MM.1S (cell line): ENCODE results near the gene ABCA13.

ENCODE experiments used
- DNase-seq: peaks from one replicate; pipeline ENCODE4 v3.0.0-alpha.2; 2015
- H2AFZ ChIP-seq: fragments of 300-600 bp; sonication (generic); 2 replicates; pipeline ENCODE4 v1.6.0; 2016; ENCODE audit warnings: antibody characterized with exemption, low read length
- H3F3A ChIP-seq: fragments of 300-600 bp; sonication (generic); 2 replicates; pipeline ENCODE4 v1.6.1; 2016; ENCODE audit warnings: mild to moderate bottlenecking, antibody characterized with exemption, low read length, moderate library complexity, mixed read lengths; ENCODE audit not compliant: insufficient read depth
- H3K27ac ChIP-seq: fragments of 300-600 bp; sonication (generic); 2 replicates; pipeline ENCODE4 v1.5.1; 2016; ENCODE audit warnings: mild to moderate bottlenecking, low read length
- H3K27me3 ChIP-seq: fragments of 300-600 bp; sonication (generic); replicated peaks from 2 replicates; pipeline ENCODE4 v1.6.0; 2016; ENCODE audit warnings: low read length; ENCODE audit not compliant: insufficient read depth
- H3K36me3 ChIP-seq: fragments of 300-600 bp; sonication (generic); replicated peaks from 2 replicates; pipeline ENCODE4 v1.6.1; 2016; ENCODE audit warnings: mild to moderate bottlenecking, low read length, mixed read lengths; ENCODE audit not compliant: insufficient read depth
- H3K4me1 ChIP-seq: fragments of 300-600 bp; sonication (generic); 2 replicates; pipeline ENCODE4 v1.6.1; 2016; ENCODE audit warnings: low read length, mixed read lengths
- H3K4me2 ChIP-seq: fragments of 300-600 bp; sonication (generic); 2 replicates; pipeline ENCODE4 v1.6.0; 2016; ENCODE audit warnings: low read depth, low read length
- H3K4me3 ChIP-seq: fragments of 300-600 bp; sonication (generic); 2 replicates; pipeline ENCODE4 v1.5.1; 2016; ENCODE audit warnings: low read length, mixed read lengths
- H3K79me2 ChIP-seq: fragments of 300-600 bp; sonication (generic); 2 replicates; pipeline ENCODE4 v1.6.1; 2016; ENCODE audit warnings: mixed run types, low read length, mixed read lengths
- H3K9ac ChIP-seq: fragments of 300-600 bp; sonication (generic); 2 replicates; pipeline ENCODE4 v1.6.1; 2016; ENCODE audit warnings: low read length, mixed read lengths
- H3K9me2 ChIP-seq: fragments of 300-600 bp; sonication (generic); replicated peaks from 2 replicates; pipeline ENCODE4 v1.6.1; 2016; ENCODE audit warnings: mild to moderate bottlenecking, low read length, mixed read lengths; ENCODE audit not compliant: insufficient read depth
- H3K9me3 ChIP-seq: fragments of 300-600 bp; sonication (generic); replicated peaks from 2 replicates; pipeline ENCODE4 v1.6.1; 2016; ENCODE audit warnings: mild to moderate bottlenecking, low read length, mixed read lengths; ENCODE audit not compliant: insufficient read depth
- H4K20me1 ChIP-seq: fragments of 300-600 bp; sonication (generic); 2 replicates; pipeline ENCODE4 v1.6.1; 2016; ENCODE audit warnings: mild to moderate bottlenecking, low read length, moderate library complexity, mixed read lengths; ENCODE audit not compliant: insufficient read depth
- EZH2 ChIP-seq: fragments of 300-600 bp; sonication (generic); optimal IDR thresholded peaks from 2 replicates; pipeline ENCODE3; 2017; ENCODE audit warnings: low read depth, mild to moderate bottlenecking, antibody characterized with exemption, low read length, mixed read lengths
- EZH2phosphoT487 ChIP-seq: fragments of 300-600 bp; sonication (generic); IDR thresholded peaks from 2 replicates; pipeline ENCODE4 v1.6.1; 2018; ENCODE audit warnings: antibody characterized with exemption, low read length
- TF ChIP-seq, protein P1 (sequence below): fragments of 300-600 bp; sonication (generic); IDR thresholded peaks from 2 replicates; pipeline ENCODE4 v1.5.1; 2016; ENCODE audit warnings: antibody characterized with exemption, low read length, mixed read lengths

Gene ABCA13

DNA sequence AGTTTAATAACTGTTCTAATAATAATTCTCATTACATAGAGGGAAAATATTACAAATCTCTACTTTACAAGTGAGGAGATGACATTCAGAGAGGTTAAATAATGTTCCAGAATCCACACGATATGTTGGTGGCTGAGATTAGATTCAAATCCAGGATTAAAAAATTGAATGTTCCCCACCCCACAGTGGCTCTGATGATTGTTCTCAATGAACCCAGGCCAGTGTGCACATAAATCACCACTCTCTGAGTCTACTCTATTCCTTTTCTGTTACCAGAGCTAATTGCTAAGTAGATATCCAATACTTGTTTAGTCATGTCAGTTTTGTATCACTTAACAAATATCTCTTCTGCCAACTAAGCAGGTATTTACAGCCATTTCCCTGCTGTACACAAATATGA is 281.0 kb downstream of the ABCA13 start:
- Histone ChIP-seq H4K20me1 (no peaks in the 10 kb centered on the region), H3K9me3 (no peaks in the 10 kb centered on the region), H3K9me2 (no peaks in the 10 kb centered on the region), H3K79me2 (no peaks in the 10 kb centered on the region), H3K4me3 (no peak overlapping the region), H3K27ac (no peak overlapping the region), H3K4me2 (no peak overlapping the region), H3F3A (no peaks in the 10 kb centered on the region), H3K4me1 (no peaks in the 10 kb centered on the region), H2AFZ (no peak overlapping the region), H3K36me3 (no peaks in the 10 kb centered on the region), H3K27me3 (no peaks in the 10 kb centered on the region), H3K9ac (no peak overlapping the region)
- DNase-seq, result no peak
- TF ChIP-seq EZH2 (no peak), EZH2phosphoT487 (no peak)
- TF ChIP-seq, protein P1, sequence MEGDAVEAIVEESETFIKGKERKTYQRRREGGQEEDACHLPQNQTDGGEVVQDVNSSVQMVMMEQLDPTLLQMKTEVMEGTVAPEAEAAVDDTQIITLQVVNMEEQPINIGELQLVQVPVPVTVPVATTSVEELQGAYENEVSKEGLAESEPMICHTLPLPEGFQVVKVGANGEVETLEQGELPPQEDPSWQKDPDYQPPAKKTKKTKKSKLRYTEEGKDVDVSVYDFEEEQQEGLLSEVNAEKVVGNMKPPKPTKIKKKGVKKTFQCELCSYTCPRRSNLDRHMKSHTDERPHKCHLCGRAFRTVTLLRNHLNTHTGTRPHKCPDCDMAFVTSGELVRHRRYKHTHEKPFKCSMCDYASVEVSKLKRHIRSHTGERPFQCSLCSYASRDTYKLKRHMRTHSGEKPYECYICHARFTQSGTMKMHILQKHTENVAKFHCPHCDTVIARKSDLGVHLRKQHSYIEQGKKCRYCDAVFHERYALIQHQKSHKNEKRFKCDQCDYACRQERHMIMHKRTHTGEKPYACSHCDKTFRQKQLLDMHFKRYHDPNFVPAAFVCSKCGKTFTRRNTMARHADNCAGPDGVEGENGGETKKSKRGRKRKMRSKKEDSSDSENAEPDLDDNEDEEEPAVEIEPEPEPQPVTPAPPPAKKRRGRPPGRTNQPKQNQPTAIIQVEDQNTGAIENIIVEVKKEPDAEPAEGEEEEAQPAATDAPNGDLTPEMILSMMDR, result no peak

DNA sequence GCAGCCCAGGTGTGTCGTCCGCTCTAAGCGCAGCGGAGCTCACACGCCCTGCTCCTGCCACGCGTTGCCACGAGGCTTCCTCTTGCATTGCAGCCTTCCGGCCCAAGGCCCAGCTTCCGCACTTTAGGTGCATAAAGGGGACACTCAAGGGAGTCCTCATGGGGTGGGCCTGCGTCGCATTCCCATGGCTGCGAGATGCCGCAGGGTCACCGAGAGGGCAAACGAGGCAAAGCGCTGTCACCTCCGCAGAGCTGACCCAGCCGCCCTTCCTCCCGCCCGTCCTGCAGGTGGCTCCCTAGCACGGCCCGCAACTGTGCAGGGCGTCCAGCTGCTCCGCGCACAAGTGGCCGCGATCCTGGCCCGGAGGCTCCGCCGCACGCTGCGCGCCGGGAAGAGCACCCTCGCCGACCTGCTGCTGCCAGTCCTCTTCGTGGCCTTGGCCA is 283.5 kb downstream of the ABCA13 start:
- DNase-seq, result no peak

DNA sequence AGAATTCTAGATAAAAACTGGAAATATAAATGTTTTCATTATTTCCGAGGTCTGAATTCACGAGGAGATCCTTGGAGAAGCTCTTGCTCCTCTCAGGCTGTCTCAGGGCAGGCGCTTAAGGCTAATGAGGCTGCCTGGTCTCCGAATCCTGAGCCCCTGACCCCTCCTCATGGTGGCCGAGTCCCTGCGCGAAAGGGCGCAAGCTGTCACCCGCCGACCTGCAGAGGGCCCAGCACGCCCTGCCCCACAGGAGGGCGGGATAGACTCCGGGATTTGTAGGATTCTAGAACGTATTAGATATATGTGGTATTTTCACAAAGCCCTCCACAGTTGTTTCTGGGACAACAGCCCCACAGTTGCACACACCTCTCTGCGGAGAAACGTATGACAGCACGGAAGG is 284.1 kb downstream of the ABCA13 start:
- H2AFZ ChIP-seq, result no peak overlapping the region
- no peak overlapping the region for H3K4me2 ChIP-seq
- no peaks in the 10 kb centered on the region for H3K79me2 ChIP-seq
- H3K27me3 ChIP-seq, result no peaks in the 10 kb centered on the region
- no peaks in the 10 kb centered on the region for H4K20me1 ChIP-seq
- no peaks in the 10 kb centered on the region for H3F3A ChIP-seq
- DNase-seq, result no peak
- no peak overlapping the region for H3K4me3 ChIP-seq
- no peaks in the 10 kb centered on the region for H3K9me2 ChIP-seq
- no peak overlapping the region for H3K9ac ChIP-seq
- TF ChIP-seq, protein P1, result no peak
- TF ChIP-seq EZH2 (no peak), EZH2phosphoT487 (no peak)
- H3K27ac ChIP-seq, result no peak overlapping the region
- H3K9me3 ChIP-seq, result no peaks in the 10 kb centered on the region
- H3K36me3 ChIP-seq, result no peaks in the 10 kb centered on the region
- H3K4me1 ChIP-seq, result no peaks in the 10 kb centered on the region

More for the DNA sequence above, 283.5 kb downstream of the ABCA13 start:
- H3F3A ChIP-seq, result no peaks in the 10 kb centered on the region
- no peaks in the 10 kb centered on the region for H3K36me3 ChIP-seq
- H3K9ac ChIP-seq, result no peak overlapping the region
- no peaks in the 10 kb centered on the region for H4K20me1 ChIP-seq
- H3K9me3 ChIP-seq, result no peaks in the 10 kb centered on the region
- H3K4me1 ChIP-seq, result no peaks in the 10 kb centered on the region
- H3K4me2 ChIP-seq, result no peak overlapping the region
- H3K27me3 ChIP-seq, result no peaks in the 10 kb centered on the region
- TF ChIP-seq EZH2, result no peak
- TF ChIP-seq, protein P1, result no peak
- no peak for TF ChIP-seq EZH2phosphoT487
- H3K79me2 ChIP-seq, result no peaks in the 10 kb centered on the region
- H3K4me3 ChIP-seq, result no peak overlapping the region
- no peak overlapping the region for H3K27ac ChIP-seq
- no peak overlapping the region for H2AFZ ChIP-seq
- no peaks in the 10 kb centered on the region for H3K9me2 ChIP-seq
